Activated CD8-positive, alpha-beta T cell treated with anti-CD3 and anti-CD28 coated beads, Interleukin-2, amount 10 ng/mL, durations not matched to agents 7 days and 5 days (primary cell): ENCODE results near the gene ZNF831. TPM values are rescaled to one million over a fixed set of nuclear protein-coding genes. Genes with fewer than 3 reads are reported as not detected.

Experiments
- ATAC-seq: fragments of 150-1000 bp; cut with Tn5 transposase; one replicate; pipeline ENCODE4 v1.10.0; 2021; ENCODE audit warnings: moderate library complexity
- CTCF ChIA-PET: fragments of 350-600 bp; sonication (Branson Sonifier 250); formaldehyde crosslinking; loops from one replicate; lab custom pipeline; 2021; ENCODE audit warnings: antibody characterized with exemption; lab: Charles Lee
- POLR2A ChIA-PET: fragments of 350-600 bp; sonication (Branson Sonifier 250); formaldehyde crosslinking; loops from one replicate; lab custom pipeline; 2021; ENCODE audit warnings: antibody characterized with exemption; lab: Charles Lee
- DNase-seq: peaks from one replicate; pipeline ENCODE4 v3.0.0-alpha.2; 2020
- H3K27ac Mint-ChIP-seq: one replicate; pipeline ENCODE4 v1.8.0; 2021; ENCODE audit warnings: mild to moderate bottlenecking, mixed read lengths
- H3K27me3 Mint-ChIP-seq: one replicate; pipeline ENCODE4 v1.8.0; 2021; ENCODE audit warnings: low read depth, mixed read lengths
- H3K36me3 Mint-ChIP-seq: one replicate; pipeline ENCODE4 v1.8.0; 2021; ENCODE audit warnings: low read depth, mixed read lengths
- H3K4me1 Mint-ChIP-seq: one replicate; pipeline ENCODE4 v1.8.0; 2021; ENCODE audit warnings: low read depth, mixed read lengths
- H3K4me3 Mint-ChIP-seq: one replicate; pipeline ENCODE4 v1.8.0; 2021; ENCODE audit warnings: mild to moderate bottlenecking, mixed read lengths
- H3K9me3 Mint-ChIP-seq: one replicate; pipeline ENCODE4 v1.8.0; 2022; ENCODE audit warnings: mixed read lengths; ENCODE audit not compliant: insufficient read depth
- total RNA-seq, 2 experiments: library from RNA; stranded (reverse); gene quantifications; one replicate each; pipeline ENCODE4 v1.2.3, GENCODE V29; 2021

ZNF831 gene
- total RNA-seq, 2 experiments from 2014 or later = 8.6 to 9.2 TPM

DNA sequence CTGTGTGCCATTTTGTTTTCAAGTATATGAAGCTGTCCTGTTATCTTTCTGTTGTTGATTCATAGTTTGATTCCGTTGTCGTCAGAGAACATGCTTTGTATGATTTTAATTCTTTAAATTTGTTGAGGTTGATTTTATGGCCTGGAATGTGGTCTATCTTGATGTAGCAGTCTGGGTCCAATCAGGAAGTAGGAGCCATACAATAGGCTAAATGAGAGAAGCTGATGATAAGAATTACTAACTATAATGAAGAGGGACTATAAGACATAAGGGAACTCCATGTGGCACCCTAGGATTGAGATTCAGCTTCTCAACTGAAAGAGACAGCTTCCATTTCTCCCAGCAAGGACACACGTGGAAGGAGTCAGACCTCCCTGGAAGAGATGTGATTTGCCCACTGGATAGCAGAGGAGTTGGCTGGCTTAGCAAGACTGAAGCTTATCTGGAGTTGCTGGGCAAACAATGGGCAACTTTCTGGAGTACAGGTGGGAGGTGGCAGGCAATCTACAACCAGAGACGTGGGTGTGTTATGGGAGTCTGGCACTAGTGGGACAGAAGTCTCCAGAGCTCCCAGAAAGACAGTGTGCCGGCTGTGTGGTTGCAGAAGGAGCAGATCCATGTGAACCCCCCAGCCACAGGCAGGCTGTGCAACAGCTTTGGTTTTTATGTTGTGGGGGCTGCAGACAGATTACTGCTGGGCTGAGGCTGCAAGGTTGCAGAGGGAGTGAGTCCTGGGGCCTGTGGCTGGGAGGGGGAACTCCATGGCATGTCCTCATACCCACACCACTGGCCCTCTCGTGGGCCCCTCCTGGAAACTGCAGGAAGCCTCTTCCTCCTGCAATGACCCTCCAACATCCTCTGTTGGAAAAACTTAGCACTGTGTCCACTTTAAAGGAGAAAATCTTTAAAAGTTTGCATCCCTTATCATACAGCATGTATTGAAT lies 7.1 kb downstream of the ZNF831 start:
- ChIA-PET CTCF (interaction anchor here (0.8 to 2.7 kb wide), 4 partner anchors 18 to 83 kb away, joined by 3 to 14 read pairs (median 8); no protein-coding TSS in a partner anchor), POLR2A (interaction anchor here (0.6 to 1.0 kb wide), 2 partner anchors 7 to 11 kb away, joined by 3 to 4 read pairs; no protein-coding TSS in a partner anchor)
- no peak overlapping the region for H3K4me3 Mint-ChIP-seq
- no peak overlapping the region for H3K27ac Mint-ChIP-seq
- ATAC-seq (no peak), DNase-seq (no peak)
- H3K36me3 Mint-ChIP-seq = peaks cover 62% of the 10 kb centered on the region
- peaks cover 79% of the 10 kb centered on the region for H3K4me1 Mint-ChIP-seq
- peaks cover 16% of the 10 kb centered on the region for H3K9me3 Mint-ChIP-seq
- no peaks in the 10 kb centered on the region for H3K27me3 Mint-ChIP-seq

GRCh38 chr20:59171986-59172385 lies 8.4 kb downstream of the ZNF831 start:
- H3K9me3 Mint-ChIP-seq = peaks cover 16% of the 10 kb centered on the region
- ChIA-PET CTCF (interaction anchor here (1.2 to 2.7 kb wide), 2 partner anchors 10 to 84 kb away, joined by 3 to 14 read pairs; no protein-coding TSS in a partner anchor), POLR2A (no interaction called here)
- peaks cover 80% of the 10 kb centered on the region for H3K4me1 Mint-ChIP-seq
- H3K27me3 Mint-ChIP-seq = no peaks in the 10 kb centered on the region
- H3K36me3 Mint-ChIP-seq = peaks cover 67% of the 10 kb centered on the region
- ATAC-seq (no peak), DNase-seq (no peak)
- no peak overlapping the region for H3K27ac Mint-ChIP-seq
- no peak overlapping the region for H3K4me3 Mint-ChIP-seq

GRCh38 chr20:59173938-59174491 lies 10.4 kb downstream of the ZNF831 start:
- DNase-seq (no peak), ATAC-seq (no peak)
- CTCF ChIA-PET = interaction anchor here (1.4 to 2.6 kb wide), 5 partner anchors 15 to 86 kb away, joined by 5 to 12 read pairs (median 6); no protein-coding TSS in a partner anchor
- H3K27me3 Mint-ChIP-seq = no peaks in the 10 kb centered on the region
- POLR2A ChIA-PET = interaction anchor here (1.0 to 2.8 kb wide), 2 partner anchors 9 to 12 kb away, joined by 5 to 13 read pairs; partner anchors contain the start of gene ZNF831
- peaks cover 80% of the 10 kb centered on the region for H3K4me1 Mint-ChIP-seq
- H3K4me3 Mint-ChIP-seq = no peak overlapping the region
- peaks cover 11% of the 10 kb centered on the region for H3K9me3 Mint-ChIP-seq
- peaks cover 70% of the 10 kb centered on the region for H3K36me3 Mint-ChIP-seq
- no peak overlapping the region for H3K27ac Mint-ChIP-seq

DNA sequence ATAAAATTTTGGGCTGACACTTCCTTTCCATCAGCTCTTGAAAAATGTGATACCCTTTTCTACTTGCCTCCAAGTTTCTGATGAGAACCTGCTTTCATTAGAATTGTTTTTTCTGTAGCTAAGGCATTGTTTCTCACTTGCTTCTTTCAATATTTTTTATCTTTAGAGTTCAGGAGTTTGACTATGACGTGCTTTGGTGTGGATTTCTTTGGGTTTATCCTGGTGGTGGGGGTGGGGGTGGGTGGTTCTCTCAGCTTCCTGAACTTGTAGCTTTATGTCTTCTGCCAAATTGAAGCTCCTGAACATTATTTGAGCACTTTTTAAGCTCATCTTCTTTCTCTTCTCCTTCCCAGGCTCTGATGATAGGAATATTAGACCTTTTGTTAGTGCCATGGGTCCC lies 11.4 kb downstream of the ZNF831 start:
- Mint-ChIP-seq H3K27me3 (no peaks in the 10 kb centered on the region), H3K27ac (no peak overlapping the region), H3K9me3 (peaks cover 4% of the 10 kb centered on the region), H3K36me3 (peaks cover 66% of the 10 kb centered on the region), H3K4me3 (no peak overlapping the region), H3K4me1 (peaks cover 76% of the 10 kb centered on the region)
- ATAC-seq (no peak), DNase-seq (no peak)
- ChIA-PET CTCF (interaction anchor here (1.2 to 2.6 kb wide), 4 partner anchors 10 to 87 kb away, joined by 3 to 12 read pairs (median 6); no protein-coding TSS in a partner anchor), POLR2A (interaction anchor here (0.6 to 2.8 kb wide), 4 partner anchors 10 to 330 kb away, joined by 3 to 13 read pairs (median 10); partner anchors contain the start of gene ZNF831)

DNA sequence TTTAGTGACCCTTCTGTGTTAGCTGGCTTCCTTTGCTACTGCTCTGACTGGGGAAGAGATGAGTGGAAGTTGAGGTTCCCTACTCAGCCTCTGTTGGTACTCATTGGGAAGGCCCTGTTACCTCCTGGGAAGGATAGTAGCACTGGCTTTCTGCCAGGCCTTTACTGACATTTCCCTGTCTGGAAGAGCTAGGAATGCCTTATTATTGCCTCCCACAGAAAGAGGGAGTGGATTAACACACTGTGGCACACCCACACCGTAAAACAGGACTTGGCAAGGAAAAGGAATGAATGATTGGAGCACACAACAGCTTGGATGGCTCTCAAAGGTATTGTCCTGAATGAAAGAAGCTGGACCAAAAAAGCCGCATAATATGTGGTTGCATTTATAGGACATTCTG lies 12.2 kb downstream of the ZNF831 start:
- H3K4me3 Mint-ChIP-seq = no peak overlapping the region
- H3K9me3 Mint-ChIP-seq = no peaks in the 10 kb centered on the region
- no peaks in the 10 kb centered on the region for H3K27me3 Mint-ChIP-seq
- H3K4me1 Mint-ChIP-seq = peaks cover 68% of the 10 kb centered on the region
- no peak for ATAC-seq
- ChIA-PET POLR2A (interaction anchor here (1.9 to 2.8 kb wide), 2 partner anchors 11 to 16 kb away, joined by 6 to 13 read pairs; partner anchors contain the start of gene ZNF831), CTCF (interaction anchor here (1.2 to 1.9 kb wide), 3 partner anchors 9 to 46 kb away, joined by 3 to 7 read pairs (median 5); no protein-coding TSS in a partner anchor)
- no peak overlapping the region for H3K27ac Mint-ChIP-seq
- DNase-seq = no peak
- peaks cover 59% of the 10 kb centered on the region for H3K36me3 Mint-ChIP-seq

DNA sequence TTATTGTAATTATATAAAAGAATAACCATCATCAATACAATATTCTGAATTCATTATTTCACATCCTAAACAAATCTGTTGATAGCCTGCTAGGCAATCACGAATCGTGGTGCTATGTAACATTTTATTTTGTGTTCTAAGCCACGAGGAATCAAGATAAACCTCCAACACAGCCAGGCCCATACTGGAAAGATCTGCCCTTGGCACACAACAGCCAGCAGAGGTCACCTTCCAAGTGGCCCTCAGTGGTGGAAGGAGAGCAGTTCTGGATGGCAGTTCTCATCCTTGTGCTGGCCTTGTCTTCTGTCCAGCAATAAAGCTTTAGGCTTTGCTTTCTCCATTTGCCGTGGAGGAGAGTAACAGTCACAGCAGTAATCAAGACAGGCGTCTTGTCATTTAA lies 13.2 kb downstream of the ZNF831 start:
- H3K4me1 Mint-ChIP-seq = peaks cover 72% of the 10 kb centered on the region
- CTCF ChIA-PET = interaction anchor here (1.5 to 2.0 kb wide), 3 partner anchors 11 to 89 kb away, joined by 5 to 16 read pairs (median 10); no protein-coding TSS in a partner anchor
- no peaks in the 10 kb centered on the region for H3K9me3 Mint-ChIP-seq
- H3K4me3 Mint-ChIP-seq = no peak overlapping the region
- DNase-seq (no peak), ATAC-seq (no peak)
- no peak overlapping the region for H3K27ac Mint-ChIP-seq
- H3K36me3 Mint-ChIP-seq = peaks cover 66% of the 10 kb centered on the region
- no peaks in the 10 kb centered on the region for H3K27me3 Mint-ChIP-seq
- POLR2A ChIA-PET = interaction anchor here (3.4 kb wide), 1 partner anchor 12 kb away, joined by 21 read pairs; the partner anchor contains the start of gene ZNF831

GRCh38 chr20:59177266-59178250 lies 13.9 kb downstream of the ZNF831 start:
- Mint-ChIP-seq H3K4me3 (peak overlapping the region; percentile 48), H3K4me1 (peaks cover 73% of the 10 kb centered on the region), H3K27me3 (no peaks in the 10 kb centered on the region), H3K27ac (peak overlapping the region; percentile 86), H3K36me3 (peaks cover 69% of the 10 kb centered on the region), H3K9me3 (no peaks in the 10 kb centered on the region)
- POLR2A ChIA-PET = interaction anchor here (0.5 to 3.4 kb wide), 6 partner anchors 8 to 286 kb away, joined by 3 to 21 read pairs (median 4); partner anchors contain the start of gene ZNF831
- ATAC-seq (peak; percentile 90), DNase-seq (peak; percentile 63)
- CTCF ChIA-PET = interaction anchor here (0.9 to 2.1 kb wide), 12 partner anchors 8 to 90 kb away, joined by 3 to 16 read pairs (median 7); no protein-coding TSS in a partner anchor

- H3K27me3 Mint-ChIP-seq = no peaks in the 10 kb centered on the region
- peaks cover 74% of the 10 kb centered on the region for H3K4me1 Mint-ChIP-seq
- ChIA-PET CTCF (interaction anchor here (1.4 to 2.1 kb wide), 5 partner anchors 12 to 56 kb away, joined by 4 to 12 read pairs (median 9); no protein-coding TSS in a partner anchor), POLR2A (interaction anchor here (3.4 kb wide), 1 partner anchor 14 kb away, joined by 21 read pairs; the partner anchor contains the start of gene ZNF831)
- H3K9me3 Mint-ChIP-seq = no peaks in the 10 kb centered on the region
- H3K27ac Mint-ChIP-seq = peak overlapping the region; percentile 86
- DNase-seq (no peak), ATAC-seq (no peak)
- no peak overlapping the region for H3K4me3 Mint-ChIP-seq
- H3K36me3 Mint-ChIP-seq = peaks cover 66% of the 10 kb centered on the region
Observed at GRCh38 chr20:59178983-59179595, 15.5 kb downstream of the ZNF831 start.

GRCh38 chr20:59179988-59180387 lies 16.4 kb downstream of the ZNF831 start:
- H3K4me3 Mint-ChIP-seq = no peak overlapping the region
- peaks cover 62% of the 10 kb centered on the region for H3K36me3 Mint-ChIP-seq
- no peak for ATAC-seq
- POLR2A ChIA-PET = interaction anchor here (3.4 kb wide), 1 partner anchor 15 kb away, joined by 21 read pairs; the partner anchor contains the start of gene ZNF831
- no peak overlapping the region for H3K27ac Mint-ChIP-seq
- no peak for DNase-seq
- H3K4me1 Mint-ChIP-seq = peaks cover 68% of the 10 kb centered on the region
- H3K27me3 Mint-ChIP-seq = no peaks in the 10 kb centered on the region
- no peaks in the 10 kb centered on the region for H3K9me3 Mint-ChIP-seq
- CTCF ChIA-PET = interaction anchor here (0.7 to 1.4 kb wide), 2 partner anchors 12 to 28 kb away, joined by 3 to 4 read pairs; no protein-coding TSS in a partner anchor

- POLR2A ChIA-PET = interaction anchor here (1.0 kb wide), 1 partner anchor 12 kb away, joined by 4 read pairs; no protein-coding TSS in a partner anchor
- no peaks in the 10 kb centered on the region for H3K27me3 Mint-ChIP-seq
- no peak overlapping the region for H3K27ac Mint-ChIP-seq
- no peak overlapping the region for H3K4me3 Mint-ChIP-seq
- no peaks in the 10 kb centered on the region for H3K9me3 Mint-ChIP-seq
- CTCF ChIA-PET = interaction anchor here (0.6 to 1.4 kb wide), 5 partner anchors 9 to 94 kb away, joined by 3 to 8 read pairs (median 5); no protein-coding TSS in a partner anchor
- ATAC-seq = no peak
- H3K4me1 Mint-ChIP-seq = peaks cover 53% of the 10 kb centered on the region
- DNase-seq = no peak
- peaks cover 46% of the 10 kb centered on the region for H3K36me3 Mint-ChIP-seq
Observed at GRCh38 chr20:59181936-59182335, 18.3 kb downstream of the ZNF831 start.
